ENCODE data around the gene NMT1. TPM values are rescaled to one million over a fixed set of nuclear protein-coding genes. Genes with fewer than 3 reads are reported as not detected.

Gene NMT1
- total RNA-seq, 1 donor from 2014 or later: 142 TPM

GRCh38 chr17:45148183-45149036 lies 87.3 kb downstream of the NMT1 start, which contains the start of gene HEXIM1:
TSS of gene HEXIM1 (plus strand) at chr17:45148475. CDS start at chr17:45149191, 716 bp downstream.
- intact Hi-C loops (cut with micrococcal nuclease): loop anchor here (1.0 to 5.0 kb wide), 9 partner anchors 13 to 1044 kb away; partner anchors contain the start of genes ACBD4, HEXIM2, KANSL1 and MAP3K14

GRCh38 chr17:45149037-45149668 lies 88.0 kb downstream of the NMT1 start:
- intact Hi-C loops (cut with micrococcal nuclease): loop anchor here (5.0 kb wide), 1 partner anchor 1043 kb away; the partner anchor contains the start of gene KANSL1

DNA sequence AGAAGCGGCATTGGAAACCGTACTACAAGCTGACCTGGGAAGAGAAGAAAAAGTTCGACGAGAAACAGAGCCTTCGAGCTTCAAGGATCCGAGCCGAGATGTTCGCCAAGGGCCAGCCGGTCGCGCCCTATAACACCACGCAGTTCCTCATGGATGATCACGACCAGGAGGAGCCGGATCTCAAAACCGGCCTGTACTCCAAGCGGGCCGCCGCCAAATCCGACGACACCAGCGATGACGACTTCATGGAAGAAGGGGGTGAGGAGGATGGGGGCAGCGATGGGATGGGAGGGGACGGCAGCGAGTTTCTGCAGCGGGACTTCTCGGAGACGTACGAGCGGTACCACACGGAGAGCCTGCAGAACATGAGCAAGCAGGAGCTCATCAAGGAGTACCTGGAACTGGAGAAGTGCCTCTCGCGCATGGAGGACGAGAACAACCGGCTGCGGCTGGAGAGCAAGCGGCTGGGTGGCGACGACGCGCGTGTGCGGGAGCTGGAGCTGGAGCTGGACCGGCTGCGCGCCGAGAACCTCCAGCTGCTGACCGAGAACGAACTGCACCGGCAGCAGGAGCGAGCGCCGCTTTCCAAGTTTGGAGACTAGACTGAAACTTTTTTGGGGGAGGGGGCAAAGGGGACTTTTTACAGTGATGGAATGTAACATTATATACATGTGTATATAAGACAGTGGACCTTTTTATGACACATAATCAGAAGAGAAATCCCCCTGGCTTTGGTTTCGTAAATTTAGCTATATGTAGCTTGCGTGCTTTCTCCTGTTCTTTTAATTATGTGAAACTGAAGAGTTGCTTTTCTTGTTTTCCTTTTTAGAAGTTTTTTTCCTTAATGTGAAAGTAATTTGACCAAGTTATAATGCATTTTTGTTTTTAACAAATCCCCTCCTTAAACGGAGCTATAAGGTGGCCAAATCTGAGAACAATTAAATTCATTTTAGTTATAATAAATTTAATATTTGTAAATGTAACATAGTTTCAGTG lies 88.8 kb downstream of the NMT1 start:
- intact Hi-C loops (cut with micrococcal nuclease): loop anchor here (5.0 kb wide), 1 partner anchor 1042 kb away; the partner anchor contains the start of gene KANSL1

DNA sequence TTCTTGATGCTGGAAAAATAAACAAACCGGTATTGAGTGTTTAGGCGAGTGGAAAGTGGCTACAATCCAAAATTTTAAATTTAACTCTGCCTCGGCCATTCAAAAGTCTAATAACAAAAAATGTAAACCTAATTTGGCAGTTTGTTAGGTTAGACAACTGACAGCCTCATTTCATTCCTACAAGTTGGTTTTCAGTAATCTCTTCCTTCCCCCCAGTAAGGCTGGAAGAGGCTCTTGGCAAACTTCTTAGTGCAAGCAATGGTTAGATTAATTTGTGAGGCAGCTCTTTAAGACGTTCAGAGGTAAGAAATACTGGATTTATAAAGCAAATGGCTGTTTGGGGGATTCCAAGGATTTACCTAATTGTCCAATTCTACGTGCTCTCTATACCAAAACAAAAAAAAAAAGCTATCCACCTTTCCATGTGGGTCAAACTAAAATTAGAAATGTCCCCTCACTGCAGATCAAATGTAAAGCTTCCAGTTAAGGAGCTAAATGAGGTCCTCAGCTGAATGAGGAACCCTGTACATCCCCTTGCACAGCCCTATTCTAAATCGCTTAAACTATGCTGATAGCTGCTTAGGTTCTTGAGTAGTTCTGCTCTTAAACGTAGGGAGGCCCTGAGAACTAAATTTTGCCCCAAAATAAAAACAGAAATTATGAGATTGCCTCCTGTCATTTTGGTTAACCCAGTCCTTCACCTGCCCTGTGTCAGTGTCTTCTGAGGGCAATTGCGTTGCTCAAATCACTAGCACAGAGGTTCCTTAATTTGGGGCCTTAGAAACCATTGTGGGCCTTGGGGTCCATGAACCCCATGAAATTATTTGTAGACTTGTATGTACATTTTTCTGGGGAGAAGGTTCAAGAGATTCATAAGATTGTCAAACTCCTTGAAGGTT lies 90.0 kb downstream of the NMT1 start:
- intact Hi-C loops (cut with micrococcal nuclease): no loop called here

- intact Hi-C loops (cut with micrococcal nuclease): no loop called here
These were observed 93.9 kb downstream of the NMT1 start for GRCh38 chr17:45155029-45155428.

DNA sequence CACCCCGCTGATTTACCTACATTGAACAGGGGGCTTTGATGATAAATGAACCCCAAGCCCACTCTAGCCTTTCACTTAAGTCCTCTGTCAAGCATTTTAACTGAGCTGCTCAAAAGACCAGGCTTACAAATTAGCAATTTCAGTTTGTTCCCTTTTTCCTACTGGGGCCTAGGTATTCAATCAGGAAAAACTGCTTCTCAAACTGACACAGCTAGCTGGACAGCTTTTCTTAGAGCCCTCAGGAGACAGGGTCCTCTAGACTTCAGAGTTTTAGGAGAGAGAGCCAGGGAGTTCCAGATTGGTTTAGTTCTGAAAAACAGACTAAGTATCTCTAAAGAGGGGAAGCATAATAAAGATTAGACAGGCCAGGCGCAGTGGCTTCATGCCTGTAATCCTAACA lies 94.4 kb downstream of the NMT1 start:
- intact Hi-C loops (cut with micrococcal nuclease): no loop called here

DNA sequence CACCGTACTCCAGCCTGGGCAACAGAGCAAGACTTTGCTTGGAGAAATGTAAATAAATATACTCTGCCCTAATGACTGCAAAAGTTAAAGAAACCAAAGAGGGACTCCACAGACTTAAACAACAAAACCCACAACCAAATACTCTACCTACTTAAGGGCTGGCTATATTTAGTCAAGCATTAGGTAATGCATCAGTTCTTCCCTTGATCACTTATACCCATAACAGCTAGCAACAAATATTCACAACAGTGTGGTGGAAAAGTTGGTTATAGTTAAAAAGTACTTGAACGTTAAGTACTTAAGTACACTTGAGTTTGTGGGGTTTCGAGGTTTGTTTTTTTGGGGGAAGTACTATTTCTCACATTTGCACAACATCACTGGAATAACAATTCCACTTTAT lies 95.1 kb downstream of the NMT1 start:
- intact Hi-C loops (cut with micrococcal nuclease): no loop called here

Other genes with a start within 250 kb of the NMT1 start
- 1.3 and 1.4 TPM in 2 replicates for gene GJC1, start 231.0 kb upstream of the NMT1 start, total RNA-seq
- gene HIGD1B, start 213.4 kb upstream of the NMT1 start, total RNA-seq: not detected in 2 replicates
- 165 and 169 TPM in 2 replicates for gene EFTUD2, start 161.9 kb upstream of the NMT1 start, total RNA-seq
- not detected in 2 replicates for gene GFAP, start 145.8 kb upstream of the NMT1 start, total RNA-seq
- gene KIF18B, start 113.5 kb upstream of the NMT1 start, total RNA-seq: 54.0 and 55.2 TPM in 2 replicates
- 0.27 and 0.59 TPM in 2 replicates for gene C1QL1, start 93.0 kb upstream of the NMT1 start, total RNA-seq
- gene DCAKD, start 9.7 kb upstream of the NMT1 start, total RNA-seq: 25.2 and 25.9 TPM in 2 replicates
- gene PLCD3, start 71.2 kb downstream of the NMT1 start, total RNA-seq: 2.9 and 3.0 TPM in 2 replicates
- 12.0 and 12.5 TPM in 2 replicates for gene ACBD4, start 74.4 kb downstream of the NMT1 start, total RNA-seq
- gene HEXIM1, start 87.2 kb downstream of the NMT1 start, total RNA-seq: 38.8 and 41.4 TPM in 2 replicates
- 5.1 and 6.8 TPM in 2 replicates for gene HEXIM2, start 100.6 kb downstream of the NMT1 start, total RNA-seq
- gene FMNL1, start 160.6 kb downstream of the NMT1 start, total RNA-seq: 484 and 485 TPM in 2 replicates
- gene SPATA32, start 200.8 kb downstream of the NMT1 start, total RNA-seq: 0.37 and 0.44 TPM in 2 replicates